G401 (cell line): ENCODE measurements around the gene CLEC18A. TPM values are rescaled to one million over a fixed set of nuclear protein-coding genes. Genes with fewer than 3 reads are reported as not detected.

Experiments used
- DNase-seq: peaks from one replicate; pipeline ENCODE4 v3.0.0-alpha.2; 2015; ENCODE audit warnings: low spot score
- in situ Hi-C: cut with HindIII; loops from 2 replicates; pipeline ENCODE4 v1.10.0; 2016; ENCODE audit warnings: low sequenced_read_pairs, mixed read lengths
- total RNA-seq: library from RNA; depleted of rRNA; stranded (reverse); fragments of >200 nt; shearing (Covaris generic); gene quantifications from 2 replicates; pipeline ENCODE4 v1.2.3, GENCODE V29; 2014

Gene CLEC18A
- total RNA-seq, 1 experiment from 2014 or later: 0.10 TPM

DNA sequence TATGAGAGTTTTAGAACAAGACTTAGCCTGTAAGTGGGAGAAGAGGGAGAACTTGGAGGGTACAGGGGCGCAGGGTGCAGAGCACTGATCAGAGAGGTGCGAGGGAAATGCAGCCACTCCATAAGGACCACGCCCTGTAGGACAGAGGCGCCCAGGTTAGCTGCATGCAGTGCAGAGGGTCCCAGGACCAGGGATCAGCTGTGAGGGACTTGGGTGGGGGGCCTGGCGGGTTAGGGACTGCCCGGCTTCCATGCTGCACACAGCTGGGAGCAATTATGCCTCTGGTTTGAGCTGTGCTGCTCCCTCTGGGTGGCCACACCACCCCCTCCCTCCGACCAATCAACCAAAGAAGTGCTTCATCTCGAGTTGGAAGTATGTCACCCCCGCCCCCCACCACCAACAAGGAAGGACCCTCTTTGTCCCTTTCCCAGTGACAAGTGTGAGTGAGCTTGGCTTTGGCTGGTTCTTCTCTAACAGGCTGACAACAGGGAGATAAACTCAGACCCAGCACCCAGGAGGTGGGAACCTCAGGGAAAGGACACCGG is 22.2 kb upstream of the CLEC18A start:
- in situ Hi-C loops: no loop called here
- DNase-seq: no peak

DNA sequence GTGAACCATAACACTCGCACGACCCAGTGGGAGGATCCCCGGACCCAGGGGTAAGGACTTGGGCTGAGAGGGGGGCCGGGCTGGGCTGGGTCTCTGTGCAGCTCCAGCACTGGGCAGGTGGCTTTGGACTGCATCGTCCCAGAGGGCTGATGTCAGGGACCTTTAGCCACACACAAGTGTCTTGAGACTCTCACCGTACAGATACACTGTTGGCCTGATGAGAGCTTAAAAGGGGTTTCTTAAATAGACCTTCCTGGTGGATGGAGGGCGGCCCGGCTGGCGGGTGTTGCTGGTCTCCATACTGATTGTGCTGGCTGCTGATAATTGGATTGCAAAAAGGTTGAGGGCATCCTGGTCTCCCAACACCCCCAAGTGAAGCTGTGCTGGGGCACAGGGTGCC is 21.7 kb upstream of the CLEC18A start:
- in situ Hi-C loops: no loop called here

GRCh38 chr16:69930117-69930776 is 20.9 kb upstream of the CLEC18A start:
- peak; percentile 66 for DNase-seq
- in situ Hi-C loops: no loop called here

More for the DNA sequence above, 21.7 kb upstream of the CLEC18A start:
- DNase-seq: no peak

DNA sequence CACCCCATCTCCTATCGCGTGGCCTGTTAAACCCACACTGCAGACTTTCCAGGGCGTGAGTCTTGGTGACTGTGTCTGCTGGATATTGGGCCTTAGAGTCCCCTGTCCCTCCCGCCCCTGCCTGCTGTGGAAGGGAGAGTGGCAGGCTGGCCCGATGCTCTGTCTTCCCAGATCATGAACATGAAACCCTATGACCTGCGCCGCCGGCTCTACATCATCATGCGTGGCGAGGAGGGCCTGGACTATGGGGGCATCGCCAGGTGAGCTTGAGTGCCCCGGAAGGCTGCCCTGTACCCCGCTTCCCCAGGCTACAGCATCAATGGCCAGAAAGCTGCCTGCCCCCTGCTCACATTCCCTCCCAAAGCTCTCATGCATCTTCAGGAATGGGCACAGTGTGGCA is 19.5 kb upstream of the CLEC18A start:
- no peak for DNase-seq
- in situ Hi-C loops: no loop called here

DNA sequence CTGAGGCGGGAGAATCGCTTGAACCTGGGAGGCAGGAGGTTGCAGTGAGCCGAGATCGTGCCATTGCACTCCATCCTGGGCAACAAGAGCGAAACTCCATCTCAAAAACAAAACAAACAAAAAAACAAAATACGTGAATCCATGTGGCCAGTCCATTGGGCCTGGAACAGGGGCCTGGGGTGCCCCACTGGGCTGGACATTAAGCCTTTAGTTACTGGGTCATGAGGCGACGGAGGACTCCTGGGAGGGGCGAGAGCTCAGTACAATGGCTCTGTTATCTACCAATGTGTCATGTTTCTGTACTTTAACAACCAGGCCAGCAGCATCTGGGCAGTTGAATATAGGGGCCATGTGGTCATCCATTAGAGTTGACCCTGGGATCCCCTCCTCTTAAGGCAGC is 18.9 kb upstream of the CLEC18A start:
- DNase-seq: no peak
- in situ Hi-C loops: no loop called here

- in situ Hi-C loops: no loop called here
- no peak for DNase-seq
Observed at GRCh38 chr16:69932691-69933392, 18.3 kb upstream of the CLEC18A start.

GRCh38 chr16:69934044-69934443 is 17.1 kb upstream of the CLEC18A start:
- DNase-seq: no peak
- in situ Hi-C loops: no loop called here

- in situ Hi-C loops: no loop called here
- DNase-seq: no peak
Observed at GRCh38 chr16:69934751-69935150, 16.4 kb upstream of the CLEC18A start.

GRCh38 chr16:69935278-69935711 is 15.8 kb upstream of the CLEC18A start:
- DNase-seq: no peak
- in situ Hi-C loops: no loop called here

DNA sequence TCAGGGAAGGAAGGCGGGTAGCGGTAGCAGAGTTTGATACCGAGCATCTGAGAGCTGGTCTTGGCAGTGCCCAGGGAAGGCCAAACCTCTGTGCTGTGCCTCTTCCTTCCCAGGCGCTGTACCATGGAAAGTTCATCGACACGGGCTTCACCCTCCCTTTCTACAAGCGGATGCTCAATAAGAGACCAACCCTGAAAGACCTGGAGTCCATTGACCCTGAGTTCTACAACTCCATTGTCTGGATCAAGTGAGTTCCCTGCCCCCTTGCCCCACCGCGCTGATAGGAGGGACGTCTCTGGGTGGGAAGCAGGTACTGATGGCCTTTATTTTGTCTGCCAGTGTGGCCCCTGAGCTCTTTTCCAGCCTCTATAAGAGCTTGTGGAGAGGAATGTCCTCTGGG is 15.4 kb upstream of the CLEC18A start:
- in situ Hi-C loops: no loop called here
- DNase-seq: no peak

DNA sequence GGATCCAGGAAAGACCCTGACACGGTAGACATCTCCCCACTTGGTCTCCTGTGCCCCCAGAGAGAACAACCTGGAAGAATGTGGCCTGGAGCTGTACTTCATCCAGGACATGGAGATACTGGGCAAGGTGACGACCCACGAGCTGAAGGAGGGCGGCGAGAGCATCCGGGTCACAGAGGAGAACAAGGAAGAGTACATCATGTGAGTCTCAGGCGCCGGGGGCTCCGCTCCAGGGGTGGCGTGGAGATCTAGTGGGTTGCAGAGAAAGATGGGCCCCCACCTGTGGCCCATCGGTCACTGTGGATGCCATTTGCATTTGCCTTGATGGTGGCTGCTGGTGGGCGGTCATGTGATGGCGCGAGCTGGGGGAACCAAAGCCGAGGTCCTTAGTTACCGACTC is 14.9 kb upstream of the CLEC18A start:
- in situ Hi-C loops: no loop called here
- DNase-seq: no peak

GRCh38 chr16:69936751-69937211 is 14.4 kb upstream of the CLEC18A start:
- DNase-seq: no peak
- in situ Hi-C loops: no loop called here

DNA sequence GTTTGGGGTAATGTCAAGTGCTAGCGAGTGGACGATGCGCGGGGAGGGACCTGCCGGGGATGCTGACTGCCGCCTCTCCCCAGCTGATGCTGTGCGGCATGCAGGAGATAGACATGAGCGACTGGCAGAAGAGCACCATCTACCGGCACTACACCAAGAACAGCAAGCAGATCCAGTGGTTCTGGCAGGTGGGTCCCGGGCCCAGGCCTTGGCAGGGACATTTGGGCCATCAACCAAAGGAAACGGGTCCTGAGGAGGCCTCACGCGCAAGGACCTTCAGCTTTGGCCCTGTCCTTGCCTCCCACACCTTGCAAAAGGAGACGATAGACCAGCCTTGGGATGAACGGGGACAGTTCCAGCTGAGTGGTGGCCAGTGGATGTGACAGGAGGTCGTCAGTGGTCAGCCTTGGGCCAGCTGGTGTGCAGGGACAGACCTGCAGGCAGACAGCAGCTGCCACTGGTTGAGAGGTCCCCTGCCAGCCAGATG is 13.6 kb upstream of the CLEC18A start:
- peak; percentile 86 for DNase-seq
- in situ Hi-C loops: no loop called here

- in situ Hi-C loops: no loop called here
- no peak for DNase-seq
Observed at GRCh38 chr16:69938981-69939820, 11.9 kb upstream of the CLEC18A start.

DNA sequence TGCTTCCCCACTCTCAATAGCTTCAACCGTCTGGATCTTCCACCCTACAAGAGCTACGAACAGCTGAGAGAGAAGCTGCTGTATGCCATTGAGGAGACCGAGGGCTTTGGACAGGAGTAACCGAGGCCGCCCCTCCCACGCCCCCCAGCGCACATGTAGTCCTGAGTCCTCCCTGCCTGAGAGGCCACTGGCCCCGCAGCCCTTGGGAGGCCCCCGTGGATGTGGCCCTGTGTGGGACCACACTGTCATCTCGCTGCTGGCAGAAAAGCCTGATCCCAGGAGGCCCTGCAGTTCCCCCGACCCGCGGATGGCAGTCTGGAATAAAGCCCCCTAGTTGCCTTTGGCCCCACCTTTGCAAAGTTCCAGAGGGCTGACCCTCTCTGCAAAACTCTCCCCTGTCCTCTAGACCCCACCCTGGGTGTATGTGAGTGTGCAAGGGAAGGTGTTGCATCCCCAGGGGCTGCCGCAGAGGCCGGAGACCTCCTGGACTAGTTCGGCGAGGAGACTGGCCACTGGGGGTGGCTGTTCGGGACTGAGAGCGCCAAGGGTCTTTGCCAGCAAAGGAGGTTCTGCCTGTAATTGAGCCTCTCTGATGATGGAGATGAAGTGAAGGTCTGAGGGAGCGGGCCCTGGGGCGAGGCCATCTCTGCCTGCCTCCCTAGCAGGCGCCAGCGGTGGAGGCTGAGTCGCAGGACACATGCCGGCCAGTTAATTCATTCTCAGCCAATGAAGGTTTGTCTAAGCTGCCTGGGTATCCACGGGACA is 11.1 kb upstream of the CLEC18A start:
- in situ Hi-C loops: no loop called here
- no peak for DNase-seq

DNA sequence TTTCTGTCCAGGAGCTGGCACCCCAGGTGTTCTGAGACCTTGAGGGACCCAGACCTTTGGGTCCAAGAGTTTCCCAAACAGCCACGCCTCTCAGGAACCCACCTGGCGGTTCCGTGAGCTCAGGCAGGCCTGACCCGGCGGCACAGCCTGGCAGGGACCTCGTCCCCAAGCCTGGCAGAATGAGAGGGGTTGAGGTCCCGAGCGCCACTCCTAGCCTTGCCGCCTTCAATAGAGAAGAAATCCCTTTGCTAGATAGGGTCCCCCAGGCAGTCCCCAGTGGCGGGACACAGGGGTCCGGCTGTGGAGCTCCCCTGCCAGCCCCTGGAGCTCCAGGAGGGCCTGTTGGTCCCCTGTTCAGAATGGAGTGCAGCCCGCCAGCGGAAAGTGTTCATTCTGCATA is 10.5 kb upstream of the CLEC18A start:
- no peak for DNase-seq
- in situ Hi-C loops: no loop called here

DNA sequence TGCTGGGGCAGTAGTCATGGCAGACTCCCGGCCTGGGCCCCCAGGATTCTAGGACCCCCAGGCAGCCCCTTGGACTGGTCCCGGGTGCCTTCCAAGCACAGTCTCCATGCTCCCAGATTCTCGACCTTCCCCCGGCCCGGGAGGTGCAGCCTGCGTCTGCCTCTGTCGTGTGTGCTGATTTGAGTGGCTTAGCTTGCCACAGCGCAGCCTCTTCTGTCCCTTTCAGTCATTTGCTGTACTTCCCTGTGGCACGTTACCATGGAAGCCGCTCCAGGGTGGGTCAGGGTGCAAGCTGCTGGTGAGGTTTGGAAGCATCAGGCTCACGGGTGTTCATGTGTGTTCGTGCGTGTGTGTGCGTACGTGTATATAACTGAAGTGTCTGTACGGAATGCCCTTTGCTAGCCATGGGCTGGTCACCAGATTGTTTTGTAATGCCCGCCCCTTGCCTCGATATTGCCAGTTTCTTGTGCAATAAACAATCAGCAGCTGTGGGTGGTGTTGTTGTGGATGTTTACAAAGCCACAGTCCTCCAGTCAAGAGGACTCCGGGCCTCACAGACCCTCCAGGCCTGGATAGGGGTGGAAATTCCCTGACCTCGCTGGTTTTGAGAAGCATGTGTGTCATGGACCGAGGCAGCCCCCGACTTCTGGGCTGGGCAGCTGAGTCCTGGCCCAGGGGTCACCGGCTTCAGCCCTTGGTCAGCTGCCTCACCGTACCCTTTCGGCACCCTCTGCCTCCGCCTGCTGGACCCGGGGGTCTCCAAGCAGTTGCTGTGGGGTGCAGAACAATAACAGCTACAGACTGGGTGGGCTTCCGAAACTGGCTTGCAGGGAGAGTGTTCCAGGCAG is 9.7 kb upstream of the CLEC18A start:
- in situ Hi-C loops: no loop called here

DNA sequence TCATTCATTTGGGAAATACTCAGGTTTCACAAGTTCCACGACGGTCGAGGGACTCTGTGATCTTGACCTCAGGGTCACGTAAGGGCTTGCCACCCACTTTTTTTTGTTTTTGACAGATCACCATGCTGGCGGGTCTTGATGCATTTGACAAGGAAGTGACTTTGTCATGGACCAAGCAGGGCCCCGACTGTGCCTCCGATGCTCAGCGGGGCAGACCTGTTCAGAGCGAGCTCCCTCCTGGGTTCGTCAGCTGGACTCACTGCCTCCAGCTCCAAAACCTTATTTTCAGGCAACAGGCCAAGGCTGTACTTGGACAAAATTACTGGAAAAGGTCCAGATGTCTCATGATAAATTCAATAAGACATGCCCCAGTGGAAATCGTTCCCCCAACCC is 9.0 kb upstream of the CLEC18A start:
- in situ Hi-C loops: no loop called here
- no peak for DNase-seq

More for the DNA sequence above, 9.7 kb upstream of the CLEC18A start:
- DNase-seq: no peak
